ENCODE results near the gene PRM1. TPM values are rescaled to one million over a fixed set of nuclear protein-coding genes. Genes with fewer than 3 reads are reported as not detected.

Gene PRM1
- total and polyA plus RNA-seq, 2 of the 13 experiments (the other 11 are each of a cell fraction or from before 2014, with no cell fraction given), result not detected

GRCh38 chr16:11255737-11256660 is 25.1 kb downstream of the PRM1 start, which contains the start of gene SOCS1:
Gene SOCS1, minus strand, starts transcription at chr16:11256204. Its CDS starts 726 bp downstream, at chr16:11255478.
- WGBS (ENCODE audit: low lambda C conversion rate), result under 1% methylated on average over 26 of the region's 100 CpGs
- in situ Hi-C loops (cut with HindIII; ENCODE audit: extremely low pct_ligation_motif_present, low pct_unique_long_range_greater_than_20kb), result loop anchor here (5.0 kb wide), 2 partner anchors 91 to 289 kb away; partner anchors contain the start of gene RMI2
- Histone ChIP-seq H3K4me1 (ENCODE audit: insufficient read depth, low read length) (peaks cover 83% of the 10 kb centered on the region), H3K27ac (ENCODE audit: extremely low read length, insufficient read depth, low read length) (peak within 1 kb of the TSS; percentile 93), H2AFZ (ENCODE audit: low read length) (no peak within 1 kb of the TSS), H3K79me2 (ENCODE audit: insufficient read depth, low read length) (peaks cover 28% of the 10 kb centered on the region), H3K9me3 (ENCODE audit: low read length) (no peaks in the 10 kb centered on the region), H3K9ac (ENCODE audit: insufficient read depth, low read depth, low read length) (peak within 1 kb of the TSS; percentile 92), H4K20me1 (ENCODE audit: insufficient read depth, low read length) (peaks cover 47% of the 10 kb centered on the region), H3K4me2 (ENCODE audit: low read depth, low read length) (peak within 1 kb of the TSS; percentile 99), H3K36me3 (replicated peaks in 1 of 2; ENCODE audit: control insufficient read depth in 1 of 2, insufficient read depth in 2 of 2, low read length in 2 of 2) (peaks cover 2 to 8% of the 10 kb centered on the region in 2 experiments; a peak in 4 of 5 replicates), H3K4me3 (replicated peaks in 1 of 3; ENCODE audit: insufficient read depth in 1 of 3, low read depth in 2 of 3, low read length in 3 of 3) (peak within 1 kb of the TSS; percentile 87 to 98 (median 95)), H3K27me3 (ENCODE audit: control insufficient read depth in 1 of 2, insufficient read depth in 2 of 2, low read length in 2 of 2) (no peaks in the 10 kb centered on the region; a peak in 2 of 5 replicates)
- DNase-seq (ENCODE audit: low spot score), result peak; percentile 78
- ChIA-PET CTCF (ENCODE audit: low intra/inter-chr PET ratio, low total read pairs) (interaction anchor here (1.0 to 5.2 kb wide), 6 partner anchors 100 to 299 kb away, joined by 4 to 38 read pairs (median 10); no protein-coding TSS in a partner anchor), POLR2A (interaction anchor here (0.5 to 9.0 kb wide), 85 partner anchors 8 to 512 kb away, joined by 3 to 351 read pairs (median 5); partner anchors contain the start of genes CLEC16A, DEXI, NUBP1 and PRM1)
- no peak for FAIRE-seq
- peak; percentile 69 for ATAC-seq
- intact Hi-C loops (cut with micrococcal nuclease; ENCODE audit: unreplicated experiment), result loop anchor here (2.0 to 5.0 kb wide), 4 partner anchors 23 to 116 kb away; no protein-coding TSS in a partner anchor
- BruUV-seq (replicated peaks), result no TSS peak
- TF ChIP-seq ZSCAN30 (CRISPR knock-in tag; IDR thresholded peaks at IDR 0.05) (no peak; the same call in 1 of the 2 replicates), ARHGAP35 (CRISPR knock-in tag; IDR thresholded peaks at IDR 0.05; ENCODE audit: borderline replicate concordance) (no peak), ZMYM2 (CRISPR knock-in tag; IDR thresholded peaks at IDR 0.05) (no peak), NR2F1 (CRISPR knock-in tag; IDR thresholded peaks at IDR 0.05) (no peak), ZNF570 (CRISPR knock-in tag; IDR thresholded peaks at IDR 0.05; ENCODE audit: borderline replicate concordance) (no peak), MEF2D (CRISPR knock-in tag; IDR thresholded peaks at IDR 0.05) (peak; percentile 31; the same call in 1 of the 2 replicates), ZZZ3 (CRISPR knock-in tag; IDR thresholded peaks at IDR 0.05; ENCODE audit: borderline replicate concordance) (0 out of 2 replicates have a peak, but pooled peaks have one; percentile 4), RXRA (CRISPR knock-in tag; IDR thresholded peaks at IDR 0.05) (0 out of 2 replicates have a peak, but pooled peaks have one; percentile 52), ZNF792 (CRISPR knock-in tag; IDR thresholded peaks at IDR 0.05) (peak; percentile 89), CHD2 (IDR thresholded peaks at IDR 0.05; ENCODE audit: low read depth, low read length) (no peak), ZNF704 (CRISPR knock-in tag; IDR thresholded peaks at IDR 0.05; ENCODE audit: borderline replicate concordance) (peak; percentile 12; the same call in 1 of the 2 replicates), ZNF615 (CRISPR knock-in tag; IDR thresholded peaks at IDR 0.05; ENCODE audit: borderline replicate concordance) (no peak), CBFB (CRISPR knock-in tag; IDR thresholded peaks at IDR 0.05) (peak; percentile 47; the same call in 1 of the 2 replicates), HDAC1 (CRISPR knock-in tag; IDR thresholded peaks at IDR 0.05) (peak; percentile 57), ZNF296 (CRISPR knock-in tag; conservative IDR thresholded peaks at IDR 0.05) (0 out of 2 replicates have a peak, but pooled peaks have one; percentile 88), ZNF33B (CRISPR knock-in tag; IDR thresholded peaks at IDR 0.05) (peak; percentile 56), ZNF24 (IDR thresholded peaks at IDR 0.05) (peak; percentile 39; the same call in 1 of the 2 replicates), POLR2A (IDR thresholded peaks at IDR 0.05; ENCODE audit: insufficient read depth in 1 of 2, low read depth in 2 of 2, low read length in 2 of 2) (peak in 1 of 2 experiments; percentile 99; a peak in 2 of 4 replicates), HNF4A (CRISPR knock-in tag; IDR thresholded peaks at IDR 0.05) (peak; percentile 20; the same call in 1 of the 2 replicates), FOSL1 (CRISPR knock-in tag; IDR thresholded peaks at IDR 0.05; ENCODE audit: borderline replicate concordance) (peak; percentile 60; the same call in 1 of the 2 replicates), ZNF337 (CRISPR knock-in tag; IDR thresholded peaks at IDR 0.05; ENCODE audit: borderline replicate concordance, low read depth) (0 out of 2 replicates have a peak, but pooled peaks have one; percentile 5)
- TF ChIP-seq, protein P1, sequence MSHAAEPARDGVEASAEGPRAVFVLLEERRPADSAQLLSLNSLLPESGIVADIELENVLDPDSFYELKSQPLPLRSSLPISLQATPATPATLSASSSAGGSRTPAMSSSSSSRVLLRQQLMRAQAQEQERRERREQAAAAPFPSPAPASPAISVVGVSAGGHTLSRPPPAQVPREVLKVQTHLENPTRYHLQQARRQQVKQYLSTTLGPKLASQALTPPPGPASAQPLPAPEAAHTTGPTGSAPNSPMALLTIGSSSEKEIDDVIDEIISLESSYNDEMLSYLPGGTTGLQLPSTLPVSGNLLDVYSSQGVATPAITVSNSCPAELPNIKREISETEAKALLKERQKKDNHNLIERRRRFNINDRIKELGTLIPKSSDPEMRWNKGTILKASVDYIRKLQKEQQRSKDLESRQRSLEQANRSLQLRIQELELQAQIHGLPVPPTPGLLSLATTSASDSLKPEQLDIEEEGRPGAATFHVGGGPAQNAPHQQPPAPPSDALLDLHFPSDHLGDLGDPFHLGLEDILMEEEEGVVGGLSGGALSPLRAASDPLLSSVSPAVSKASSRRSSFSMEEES (CRISPR knock-in tag; IDR thresholded peaks at IDR 0.05), result peak; percentile 20; the same call in 1 of the 2 replicates
